Stomach (tissue), 9 donors: ENCODE measurements around the gene DLGAP1. TPM values are rescaled to one million over a fixed set of nuclear protein-coding genes. Genes with fewer than 3 reads are reported as not detected.
"Not testable (repeated sequence)": the region's sequence is repeated elsewhere in the genome, so short reads cannot be mapped to it uniquely, and the experiment has no call there.

ENCODE experiments used
- DNase-seq, 2 donors: peaks; one replicate each; pipeline versions ENCODE4 v3.0.0 to v3.0.0-alpha.2; 2013 to 2019
- H3K27ac ChIP-seq, 5 donors: fragments of 200-600 bp in 4 of 5; sonication (generic) in 4 of 5; one replicate each; pipeline ENCODE4 v1.5.1; 2013 to 2019; ENCODE audit warnings: mild to moderate bottlenecking in 1 of 5, moderate library complexity in 1 of 5
- H3K27me3 ChIP-seq, 3 donors: fragments of 200-600 bp; sonication (generic); one replicate each; pipeline ENCODE4 v1.5.1; 2017 to 2019; ENCODE audit warnings: mixed run types in 1 of 3
- H3K36me3 ChIP-seq, 4 donors: fragments of 200-600 bp; sonication (generic); 1 replicate in 3 of 4; 2 replicates in 1 of 4; pipeline ENCODE4 v1.5.1; 2016 to 2019
- H3K4me1 ChIP-seq, 4 donors: fragments of 200-600 bp; sonication (generic); one replicate each; pipeline ENCODE4 v1.5.1; 2016 to 2019
- H3K4me3 ChIP-seq, 4 donors: fragments of 200-600 bp; sonication (generic) in 3 of 4; one replicate each; pipeline ENCODE4 v1.5.1; 2016 to 2019; ENCODE audit warnings: mild to moderate bottlenecking in 1 of 4
- H3K9me3 ChIP-seq, 4 donors: fragments of 200-600 bp; sonication (generic); one replicate each; pipeline ENCODE4 v1.5.1; 2016 to 2019
- EP300 ChIP-seq: sonication (generic); formaldehyde crosslinking; IDR thresholded peaks from one replicate; pipeline ENCODE4 v1.6.1; 2017; ENCODE audit warnings: antibody characterized with exemption
- POLR2A ChIP-seq, 4 donors: fragments of 450-650 bp; IDR thresholded peaks; one replicate each; pipeline ENCODE4 v1.6.1; 2016; ENCODE audit warnings: antibody characterized with exemption in 4 of 4, control low read depth in 2 of 4, mild to moderate bottlenecking in 1 of 4, moderate library complexity in 1 of 4
- POLR2AphosphoS5 ChIP-seq, 3 donors: sonication (generic); formaldehyde crosslinking; IDR thresholded peaks; one replicate each; pipeline ENCODE4 v1.6.1; 2016; ENCODE audit warnings: antibody characterized with exemption in 3 of 3
- WGBS, 5 donors: extraction: QIAGEN DNeasy Blood & Tissue Kit in 3 of 5; methylation state at CpG; one replicate each; pipeline versions ENCODE4 v1.1.5 to v1.1.7; 2013 to 2018; 5-methylcytosine and 5-hydroxymethylcytosine counted together
- intact Hi-C: fragments of 100-400 bp; cut with DNase I; formaldehyde crosslinking; loops from one replicate; pipeline ENCODE4 v1.15.1; 2023; ENCODE audit warnings: low total_unique reads
- polyA plus RNA-seq, 3 donors: library from polyadenylated mRNA; stranded (reverse); fragments of 200-250 nt; gene quantifications; one replicate each; pipeline ENCODE4 v1.2.3, GENCODE V29; 2013
- total RNA-seq, 5 donors: library from RNA; depleted of rRNA; stranded (reverse); fragments of >200 nt; gene quantifications; one replicate each; pipeline versions ENCODE4 v1.1.0 to v1.2.3, GENCODE V29; 2014 to 2016
- TF ChIP-seq, protein P1 (sequence below), 7 experiments: fragments of 450-650 bp in 4 of 7; fragments of 200-600 bp in 3 of 7; sonication (generic) in 3 of 7; IDR thresholded peaks; one replicate each; pipeline ENCODE4 v1.5.1; 2016 to 2019; ENCODE audit warnings: antibody characterized with exemption in 7 of 7, control low read depth in 2 of 7, mild to moderate bottlenecking in 1 of 7
- donor health status: healthy with polysubstance abuse.
- donor health status: Bipolar disorder and iron deficiency.
- donor health status: healthy.

Gene DLGAP1
- total and polyA plus RNA-seq, 8 donors, result 0.06 to 7.0 (median 1.3) TPM; not detected in 1

DNA sequence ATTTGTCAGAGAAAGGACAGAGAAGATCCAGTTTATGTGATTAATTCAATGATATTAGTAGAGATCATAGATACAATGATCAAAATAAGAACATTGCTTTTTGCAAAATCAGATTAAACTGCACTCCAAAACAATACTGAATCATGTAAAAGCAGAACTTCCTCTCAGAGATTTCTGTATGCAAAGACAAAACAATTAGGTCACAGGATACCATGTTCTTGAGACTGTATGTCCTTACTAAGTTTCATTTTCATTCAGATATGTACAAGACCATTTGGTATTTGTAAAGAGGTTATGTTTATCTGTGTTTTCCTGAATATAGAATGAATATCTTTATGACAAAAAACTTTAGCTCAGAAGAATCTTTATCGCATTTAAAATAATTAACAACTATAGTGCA lies 161.8 kb downstream of the DLGAP1 start:
- Histone ChIP-seq H3K36me3 (no peaks in the 10 kb centered on the region), H3K27me3 (no peaks in the 10 kb centered on the region), H3K4me1 (no peaks in the 10 kb centered on the region), H3K4me3 (no peak overlapping the region), H3K9me3 (peaks cover 0 to 6% (median 0%) of the 10 kb centered on the region in 4 donors), H3K27ac (no peak overlapping the region)
- 94 to 100% (median 96%) methylated on average over 1 of the region's 1 CpG for WGBS, 5 donors
- TF ChIP-seq POLR2A (IDR thresholded peaks at IDR 0.05) (no peak), POLR2AphosphoS5 (IDR thresholded peaks at IDR 0.05) (no peak)
- TF ChIP-seq, protein P1, sequence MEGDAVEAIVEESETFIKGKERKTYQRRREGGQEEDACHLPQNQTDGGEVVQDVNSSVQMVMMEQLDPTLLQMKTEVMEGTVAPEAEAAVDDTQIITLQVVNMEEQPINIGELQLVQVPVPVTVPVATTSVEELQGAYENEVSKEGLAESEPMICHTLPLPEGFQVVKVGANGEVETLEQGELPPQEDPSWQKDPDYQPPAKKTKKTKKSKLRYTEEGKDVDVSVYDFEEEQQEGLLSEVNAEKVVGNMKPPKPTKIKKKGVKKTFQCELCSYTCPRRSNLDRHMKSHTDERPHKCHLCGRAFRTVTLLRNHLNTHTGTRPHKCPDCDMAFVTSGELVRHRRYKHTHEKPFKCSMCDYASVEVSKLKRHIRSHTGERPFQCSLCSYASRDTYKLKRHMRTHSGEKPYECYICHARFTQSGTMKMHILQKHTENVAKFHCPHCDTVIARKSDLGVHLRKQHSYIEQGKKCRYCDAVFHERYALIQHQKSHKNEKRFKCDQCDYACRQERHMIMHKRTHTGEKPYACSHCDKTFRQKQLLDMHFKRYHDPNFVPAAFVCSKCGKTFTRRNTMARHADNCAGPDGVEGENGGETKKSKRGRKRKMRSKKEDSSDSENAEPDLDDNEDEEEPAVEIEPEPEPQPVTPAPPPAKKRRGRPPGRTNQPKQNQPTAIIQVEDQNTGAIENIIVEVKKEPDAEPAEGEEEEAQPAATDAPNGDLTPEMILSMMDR (IDR thresholded peaks at IDR 0.05), result no peak
- DNase-seq, result no peak
- intact Hi-C loops, result no loop called here

GRCh38 chr18:4292696-4293095 lies 162.4 kb downstream of the DLGAP1 start:
- H3K9me3 ChIP-seq, result peaks cover 0 to 6% (median 0%) of the 10 kb centered on the region in 4 donors
- no peak overlapping the region for H3K4me3 ChIP-seq
- no peak for TF ChIP-seq EP300
- TF ChIP-seq, protein P1 (IDR thresholded peaks at IDR 0.05), result no peak
- no peak for TF ChIP-seq POLR2AphosphoS5 (IDR thresholded peaks at IDR 0.05)
- TF ChIP-seq POLR2A (IDR thresholded peaks at IDR 0.05), result no peak
- intact Hi-C loops, result no loop called here
- WGBS, 5 donors, result 33 to 53% (median 47%) methylated on average over 2 of the region's 2 CpGs
- H3K4me1 ChIP-seq, result no peaks in the 10 kb centered on the region
- no peak for DNase-seq
- H3K36me3 ChIP-seq, result no peaks in the 10 kb centered on the region
- no peak overlapping the region for H3K27ac ChIP-seq
- H3K27me3 ChIP-seq, result no peaks in the 10 kb centered on the region

DNA sequence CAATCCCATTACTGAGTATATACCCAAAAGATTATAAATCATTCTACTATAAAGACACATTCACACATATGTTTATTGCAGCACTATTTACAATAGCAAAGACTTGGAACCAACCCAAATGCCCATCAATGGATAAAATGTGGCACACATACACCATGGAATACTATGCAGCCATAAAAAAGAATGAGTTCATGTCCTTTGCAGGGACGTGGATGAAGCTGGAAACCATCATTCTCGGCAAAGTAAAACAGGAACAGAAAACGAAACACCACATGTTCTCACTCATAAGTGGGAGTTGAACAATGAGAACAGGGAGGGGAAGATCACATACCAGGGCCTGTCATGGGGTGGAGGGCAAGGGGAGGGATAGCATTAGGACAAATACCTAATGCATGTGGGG lies 167.8 kb downstream of the DLGAP1 start:
- H3K4me1 ChIP-seq, DNase-seq, intact Hi-C loops, H3K9me3 ChIP-seq, H3K27ac ChIP-seq, H3K27me3 ChIP-seq, H3K36me3 ChIP-seq, H3K4me3 ChIP-seq: not testable (repeated sequence)
- 77 to 94% (median 89%) methylated on average over 3 of the region's 3 CpGs for WGBS, 5 donors

DNA sequence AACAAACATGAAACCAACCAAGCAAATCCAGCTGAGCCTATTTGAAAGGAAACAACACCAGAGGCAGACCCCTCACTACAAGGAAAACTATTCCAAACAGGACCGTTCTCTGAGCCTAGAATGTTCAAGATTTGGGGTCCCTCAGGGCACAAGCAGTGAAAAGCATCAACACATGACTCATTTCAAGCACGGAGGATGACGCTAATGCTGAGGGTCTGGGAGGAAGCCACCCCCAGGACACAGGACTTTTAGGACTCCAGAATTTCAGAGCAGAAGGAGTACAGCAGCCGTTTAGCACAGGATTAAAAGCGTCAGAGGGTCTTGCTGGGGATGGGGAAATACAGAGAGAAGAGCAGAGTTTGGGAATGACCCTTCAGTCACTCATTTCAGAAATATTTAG lies 168.9 kb downstream of the DLGAP1 start:
- no peaks in the 10 kb centered on the region for H3K4me1 ChIP-seq
- no peak for DNase-seq
- no peaks in the 10 kb centered on the region for H3K27me3 ChIP-seq
- H3K36me3 ChIP-seq, result no peaks in the 10 kb centered on the region
- TF ChIP-seq EP300 (no peak), POLR2AphosphoS5 (IDR thresholded peaks at IDR 0.05) (no peak), POLR2A (IDR thresholded peaks at IDR 0.05) (no peak)
- TF ChIP-seq, protein P1 (IDR thresholded peaks at IDR 0.05), result no peak
- H3K27ac ChIP-seq, result no peak overlapping the region
- WGBS, 5 donors, result 70 to 85% (median 77%) methylated on average over 5 of the region's 5 CpGs
- no peak overlapping the region for H3K4me3 ChIP-seq
- intact Hi-C loops, result no loop called here
- H3K9me3 ChIP-seq, result no peaks in the 10 kb centered on the region

- H3K4me1 ChIP-seq, result no peaks in the 10 kb centered on the region
- H3K9me3 ChIP-seq, result no peaks in the 10 kb centered on the region
- intact Hi-C loops, result no loop called here
- no peak overlapping the region for H3K27ac ChIP-seq
- no peak for DNase-seq
- no peak overlapping the region for H3K4me3 ChIP-seq
- 44 to 71% (median 51%) methylated on average over 3 of the region's 3 CpGs for WGBS, 5 donors
- no peaks in the 10 kb centered on the region for H3K36me3 ChIP-seq
- TF ChIP-seq EP300 (no peak), POLR2AphosphoS5 (IDR thresholded peaks at IDR 0.05) (no peak)
- TF ChIP-seq, protein P1 (IDR thresholded peaks at IDR 0.05), result no peak
- no peaks in the 10 kb centered on the region for H3K27me3 ChIP-seq
Measured at GRCh38 chr18:4285525-4285924, 169.6 kb downstream of the DLGAP1 start.
